WTC11 (cell line): ENCODE measurements around the gene ADCY5. TPM values are rescaled to one million over a fixed set of nuclear protein-coding genes. Genes with fewer than 3 reads are reported as not detected.

ENCODE experiments used
- ATAC-seq: fragments of 200-7000 bp; cut with Tn5 transposase; 2 replicates; pipeline ENCODE4 v1.10.0; 2021; ENCODE audit warnings: mild to moderate bottlenecking, moderate library complexity
- CTCF ChIA-PET: fragments of 300-600 bp; sonication (Branson Sonifier 250); formaldehyde crosslinking; loops from one replicate; lab custom pipeline; 2021; ENCODE audit warnings: antibody characterized with exemption; lab: Charles Lee
- POLR2A ChIA-PET: fragments of 350-600 bp; sonication (Branson Sonifier 250); formaldehyde crosslinking; loops from one replicate; lab custom pipeline; 2021; ENCODE audit warnings: antibody characterized with exemption; lab: Charles Lee
- DNase-seq: peaks from one replicate; pipeline ENCODE4 v3.0.0; 2021; ENCODE audit warnings: low spot score
- H3K27ac Mint-ChIP-seq: 2 replicates; pipeline ENCODE4 v1.8.0; 2021; ENCODE audit warnings: mixed read lengths
- H3K27me3 Mint-ChIP-seq: 2 replicates; pipeline ENCODE4 v1.8.0; 2021; ENCODE audit warnings: low read depth, mild to moderate bottlenecking, moderate library complexity, mixed read lengths
- H3K36me3 Mint-ChIP-seq: 2 replicates; pipeline ENCODE4 v1.8.0; 2021; ENCODE audit warnings: mixed read lengths
- H3K4me1 Mint-ChIP-seq: 2 replicates; pipeline ENCODE4 v1.8.0; 2022; ENCODE audit warnings: mixed read lengths
- H3K4me3 Mint-ChIP-seq: 2 replicates; pipeline ENCODE4 v1.8.0; 2021; ENCODE audit warnings: mild to moderate bottlenecking, moderate library complexity, mixed read lengths
- H3K9me3 Mint-ChIP-seq: 2 replicates; pipeline ENCODE4 v1.8.0; 2021; ENCODE audit warnings: mixed read lengths
- ATF1 ChIP-seq: sonication (generic); formaldehyde crosslinking; IDR thresholded peaks from 2 replicates; pipeline ENCODE4 v1.8.1; 2023; ENCODE audit warnings: mild to moderate bottlenecking, moderate library complexity, missing genetic modification reagents
- CREB1 ChIP-seq: sonication (generic); formaldehyde crosslinking; IDR thresholded peaks from 2 replicates; pipeline ENCODE4 v1.8.0; 2023; ENCODE audit warnings: mild to moderate bottlenecking, missing genetic modification reagents
- ELF4 ChIP-seq: sonication (generic); formaldehyde crosslinking; IDR thresholded peaks from 2 replicates; pipeline ENCODE4 v1.8.1; 2022; ENCODE audit warnings: low read depth, mild to moderate bottlenecking, moderate library complexity, missing genetic modification reagents
- EMX1 ChIP-seq: fragments of 250-450 bp; sonication (Bioruptor Pico); IDR thresholded peaks from 2 replicates; pipeline ENCODE4 v1.8.0; 2021; ENCODE audit warnings: mild to moderate bottlenecking
- ESRRA ChIP-seq: sonication (generic); formaldehyde crosslinking; IDR thresholded peaks from 2 replicates; pipeline ENCODE4 v1.8.1; 2022; ENCODE audit warnings: mild to moderate bottlenecking, missing genetic modification reagents, borderline replicate concordance
- FOXK1 ChIP-seq: sonication (generic); formaldehyde crosslinking; IDR thresholded peaks from 2 replicates; pipeline ENCODE4 v1.8.0; 2022; ENCODE audit warnings: mild to moderate bottlenecking, moderate library complexity, missing genetic modification reagents
- FOXP1 ChIP-seq: sonication (generic); formaldehyde crosslinking; IDR thresholded peaks from 2 replicates; pipeline ENCODE4 v1.8.0; 2022; ENCODE audit warnings: missing genetic modification reagents, mild to moderate bottlenecking, moderate library complexity, borderline replicate concordance
- OVOL2 ChIP-seq: fragments of 250-450 bp; sonication (Bioruptor Pico); IDR thresholded peaks from 2 replicates; pipeline ENCODE4 v1.9.0; 2021; ENCODE audit warnings: mild to moderate bottlenecking, borderline replicate concordance
- RORB ChIP-seq: fragments of 250-450 bp; sonication (Bioruptor Pico); IDR thresholded peaks from 2 replicates; pipeline ENCODE4 v1.9.0; 2021; ENCODE audit warnings: mild to moderate bottlenecking
- SP1 ChIP-seq: sonication (generic); formaldehyde crosslinking; conservative IDR thresholded peaks from 2 replicates; pipeline ENCODE4 v1.8.1; 2022; ENCODE audit warnings: missing genetic modification reagents
- ZNF121 ChIP-seq: sonication (generic); formaldehyde crosslinking; IDR thresholded peaks from 2 replicates; pipeline ENCODE4 v1.8.0; 2023; ENCODE audit warnings: missing genetic modification reagents
- ZNF138 ChIP-seq: sonication (generic); formaldehyde crosslinking; conservative IDR thresholded peaks from 2 replicates; pipeline ENCODE4 v1.8.1; 2022; ENCODE audit warnings: mild to moderate bottlenecking, moderate library complexity, missing genetic modification reagents
- ZNF423 ChIP-seq: fragments of 250-450 bp; sonication (Bioruptor Pico); IDR thresholded peaks from 2 replicates; pipeline ENCODE4 v2.1.2; 2022; ENCODE audit warnings: mild to moderate bottlenecking, moderate library complexity
- ZNF671 ChIP-seq: fragments of 250-450 bp; sonication (Bioruptor Pico); IDR thresholded peaks from 2 replicates; pipeline ENCODE4 v1.8.0; 2021; ENCODE audit warnings: mild to moderate bottlenecking
- total RNA-seq: library from RNA; stranded (reverse); gene quantifications from 3 replicates; pipeline ENCODE4 v1.2.3, GENCODE V29; 2021
- TF ChIP-seq, protein P1 (sequence below): sonication (generic); formaldehyde crosslinking; conservative IDR thresholded peaks from 2 replicates; pipeline ENCODE4 v1.8.1; 2022; ENCODE audit warnings: mild to moderate bottlenecking, missing genetic modification reagents
- TF ChIP-seq, protein P2 (sequence below): sonication (generic); formaldehyde crosslinking; IDR thresholded peaks from 2 replicates; pipeline ENCODE4 v1.8.1; 2023; ENCODE audit warnings: mild to moderate bottlenecking, missing genetic modification reagents, moderate library complexity
- TF ChIP-seq, protein P3 (sequence below): fragments of 250-450 bp; sonication (Bioruptor Pico); conservative IDR thresholded peaks from 2 replicates; pipeline ENCODE4 v1.9.0; 2021; ENCODE audit warnings: mild to moderate bottlenecking
- TF ChIP-seq, protein P4 (sequence below): sonication (generic); formaldehyde crosslinking; conservative IDR thresholded peaks from 2 replicates; pipeline ENCODE4 v1.8.1; 2023; ENCODE audit warnings: mild to moderate bottlenecking, low read depth, missing genetic modification reagents, moderate library complexity
- TF ChIP-seq, protein P5 (sequence below): sonication (generic); formaldehyde crosslinking; IDR thresholded peaks from 2 replicates; pipeline ENCODE4 v1.8.1; 2023; ENCODE audit warnings: mild to moderate bottlenecking, missing genetic modification reagents
- TF ChIP-seq, protein P6 (sequence below): sonication (generic); formaldehyde crosslinking; IDR thresholded peaks from 2 replicates; pipeline ENCODE4 v1.8.0; 2023; ENCODE audit warnings: missing genetic modification reagents, mild to moderate bottlenecking, borderline replicate concordance

ADCY5 gene
- total RNA-seq, 1 experiment from 2014 or later: 23.5 TPM

DNA sequence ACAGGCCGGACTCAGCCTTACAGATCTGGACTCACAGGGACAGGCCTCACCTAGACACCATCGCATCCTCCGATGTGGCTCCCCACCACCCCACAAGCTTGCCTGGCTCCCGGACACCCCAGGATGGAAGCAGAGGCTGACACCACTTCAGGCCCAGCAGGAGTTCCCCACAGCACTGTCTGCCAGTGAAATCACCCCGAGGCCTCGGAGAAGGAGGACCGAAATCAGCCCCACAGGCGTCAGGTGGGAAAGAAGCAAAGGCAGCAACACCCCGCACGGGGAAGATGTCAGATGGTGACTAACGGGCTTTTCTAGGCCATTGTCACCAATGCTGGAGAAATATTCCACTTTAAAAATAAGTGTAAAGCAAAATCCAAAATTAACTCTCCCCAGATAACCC, 18.6 kb downstream of the ADCY5 start (continued):
- TF ChIP-seq, protein P1, sequence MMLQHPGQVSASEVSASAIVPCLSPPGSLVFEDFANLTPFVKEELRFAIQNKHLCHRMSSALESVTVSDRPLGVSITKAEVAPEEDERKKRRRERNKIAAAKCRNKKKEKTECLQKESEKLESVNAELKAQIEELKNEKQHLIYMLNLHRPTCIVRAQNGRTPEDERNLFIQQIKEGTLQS (CRISPR knock-in tag): no peak
- TF ChIP-seq ZNF121 (CRISPR knock-in tag) (no peak), ZNF671 (no peak), ZNF138 (CRISPR knock-in tag) (no peak), ELF4 (CRISPR knock-in tag) (no peak), ESRRA (CRISPR knock-in tag) (no peak), SP1 (CRISPR knock-in tag) (no peak), OVOL2 (CRISPR knock-in tag) (no peak), ATF1 (CRISPR knock-in tag) (no peak), EMX1 (CRISPR knock-in tag) (no peak), CREB1 (CRISPR knock-in tag) (no peak), RORB (CRISPR knock-in tag) (no peak)
- TF ChIP-seq, protein P2, sequence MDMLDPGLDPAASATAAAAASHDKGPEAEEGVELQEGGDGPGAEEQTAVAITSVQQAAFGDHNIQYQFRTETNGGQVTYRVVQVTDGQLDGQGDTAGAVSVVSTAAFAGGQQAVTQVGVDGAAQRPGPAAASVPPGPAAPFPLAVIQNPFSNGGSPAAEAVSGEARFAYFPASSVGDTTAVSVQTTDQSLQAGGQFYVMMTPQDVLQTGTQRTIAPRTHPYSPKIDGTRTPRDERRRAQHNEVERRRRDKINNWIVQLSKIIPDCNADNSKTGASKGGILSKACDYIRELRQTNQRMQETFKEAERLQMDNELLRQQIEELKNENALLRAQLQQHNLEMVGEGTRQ (CRISPR knock-in tag): no peak
- TF ChIP-seq, protein P3, sequence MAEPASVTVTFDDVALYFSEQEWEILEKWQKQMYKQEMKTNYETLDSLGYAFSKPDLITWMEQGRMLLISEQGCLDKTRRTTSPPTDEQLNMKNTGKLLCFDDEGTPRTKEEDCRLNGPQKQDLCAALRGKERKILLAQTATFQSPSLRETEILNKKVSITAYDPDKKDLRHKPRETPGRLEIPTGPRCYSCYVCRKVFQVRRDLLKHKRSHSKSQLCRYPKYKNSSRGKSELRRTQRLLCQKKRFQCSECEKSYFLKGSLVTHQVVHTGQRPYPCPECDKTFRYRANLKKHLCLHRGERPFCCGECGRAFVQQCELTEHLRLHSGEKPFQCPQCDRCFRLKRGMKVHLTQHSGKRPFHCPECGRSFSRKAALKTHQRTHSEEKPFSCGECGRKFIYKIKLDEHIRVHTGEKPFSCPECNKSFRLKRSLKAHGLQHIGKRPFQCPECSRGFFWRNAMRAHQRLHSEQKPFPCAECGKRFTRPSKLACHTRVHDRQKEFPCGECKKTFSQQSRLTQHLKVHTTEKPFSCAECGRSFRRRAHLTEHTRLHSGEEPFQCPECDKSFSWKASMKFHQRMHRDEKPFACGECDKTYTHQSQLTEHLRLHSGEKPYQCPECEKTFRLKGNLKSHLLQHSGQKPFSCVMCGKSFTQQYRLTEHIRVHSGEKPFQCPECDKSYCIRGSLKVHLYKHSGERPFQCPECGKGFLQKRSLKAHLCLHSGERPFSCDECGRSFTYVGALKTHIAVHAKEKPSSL (CRISPR knock-in tag): no peak
- TF ChIP-seq, protein P4, sequence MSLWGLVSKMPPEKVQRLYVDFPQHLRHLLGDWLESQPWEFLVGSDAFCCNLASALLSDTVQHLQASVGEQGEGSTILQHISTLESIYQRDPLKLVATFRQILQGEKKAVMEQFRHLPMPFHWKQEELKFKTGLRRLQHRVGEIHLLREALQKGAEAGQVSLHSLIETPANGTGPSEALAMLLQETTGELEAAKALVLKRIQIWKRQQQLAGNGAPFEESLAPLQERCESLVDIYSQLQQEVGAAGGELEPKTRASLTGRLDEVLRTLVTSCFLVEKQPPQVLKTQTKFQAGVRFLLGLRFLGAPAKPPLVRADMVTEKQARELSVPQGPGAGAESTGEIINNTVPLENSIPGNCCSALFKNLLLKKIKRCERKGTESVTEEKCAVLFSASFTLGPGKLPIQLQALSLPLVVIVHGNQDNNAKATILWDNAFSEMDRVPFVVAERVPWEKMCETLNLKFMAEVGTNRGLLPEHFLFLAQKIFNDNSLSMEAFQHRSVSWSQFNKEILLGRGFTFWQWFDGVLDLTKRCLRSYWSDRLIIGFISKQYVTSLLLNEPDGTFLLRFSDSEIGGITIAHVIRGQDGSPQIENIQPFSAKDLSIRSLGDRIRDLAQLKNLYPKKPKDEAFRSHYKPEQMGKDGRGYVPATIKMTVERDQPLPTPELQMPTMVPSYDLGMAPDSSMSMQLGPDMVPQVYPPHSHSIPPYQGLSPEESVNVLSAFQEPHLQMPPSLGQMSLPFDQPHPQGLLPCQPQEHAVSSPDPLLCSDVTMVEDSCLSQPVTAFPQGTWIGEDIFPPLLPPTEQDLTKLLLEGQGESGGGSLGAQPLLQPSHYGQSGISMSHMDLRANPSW (CRISPR knock-in tag): no peak

DNA sequence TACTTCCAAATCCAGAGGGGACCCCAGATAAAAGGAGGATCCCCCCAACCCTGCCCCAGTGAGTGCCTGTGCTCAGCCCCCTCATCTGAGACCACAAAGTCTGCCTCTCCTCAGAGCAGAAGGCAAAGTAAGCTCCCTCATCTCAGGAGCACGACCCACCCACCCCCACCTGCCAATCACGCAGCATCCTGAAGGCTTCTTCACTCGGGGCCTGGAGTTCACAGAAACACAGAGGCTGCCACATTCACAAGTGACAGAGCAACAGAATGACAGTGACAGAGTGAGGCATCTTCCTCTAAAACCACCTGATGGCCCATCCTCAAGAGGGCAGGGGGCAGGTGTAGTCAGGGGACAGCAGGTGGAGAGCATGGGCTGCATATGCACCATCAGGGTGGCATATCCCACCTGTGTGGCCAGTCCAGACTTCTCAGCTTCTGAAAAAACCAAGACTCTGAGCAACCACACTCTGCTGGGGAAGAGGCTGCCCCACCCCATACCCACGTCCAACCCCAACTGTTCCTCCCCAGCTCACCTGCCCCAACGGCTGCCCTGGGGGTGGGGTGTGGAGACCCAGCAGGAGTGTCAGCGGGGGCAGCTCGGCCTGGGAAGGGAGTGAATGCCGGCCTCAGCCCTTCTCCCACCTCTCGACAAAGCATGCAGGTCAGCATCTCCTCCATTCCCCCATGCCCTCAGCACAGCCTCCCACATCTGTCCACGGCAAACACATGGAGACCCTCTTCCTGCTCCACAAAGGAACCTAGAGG, 19.3 kb downstream of the ADCY5 start:
- no peak for ATAC-seq
- no peak for DNase-seq
- ChIA-PET CTCF (interaction anchor here (1.0 to 1.8 kb wide), 2 partner anchors 18 to 63 kb away, joined by 3 to 7 read pairs; no protein-coding TSS in a partner anchor), POLR2A (no interaction called here)
- Mint-ChIP-seq H3K27ac (no peak overlapping the region), H3K9me3 (no peaks in the 10 kb centered on the region), H3K4me1 (no peaks in the 10 kb centered on the region), H3K27me3 (no peaks in the 10 kb centered on the region; the same call in 1 of the 2 replicates), H3K4me3 (no peak overlapping the region), H3K36me3 (no peaks in the 10 kb centered on the region)
- TF ChIP-seq, protein P2 (CRISPR knock-in tag): no peak
- TF ChIP-seq CREB1 (CRISPR knock-in tag): no peak
- TF ChIP-seq FOXP1 (CRISPR knock-in tag): no peak
- TF ChIP-seq ZNF138 (CRISPR knock-in tag): no peak
- no peak for TF ChIP-seq ZNF423 (CRISPR knock-in tag)
- TF ChIP-seq ZNF671: no peak
- no peak for TF ChIP-seq FOXK1 (CRISPR knock-in tag)
- TF ChIP-seq, protein P5, sequence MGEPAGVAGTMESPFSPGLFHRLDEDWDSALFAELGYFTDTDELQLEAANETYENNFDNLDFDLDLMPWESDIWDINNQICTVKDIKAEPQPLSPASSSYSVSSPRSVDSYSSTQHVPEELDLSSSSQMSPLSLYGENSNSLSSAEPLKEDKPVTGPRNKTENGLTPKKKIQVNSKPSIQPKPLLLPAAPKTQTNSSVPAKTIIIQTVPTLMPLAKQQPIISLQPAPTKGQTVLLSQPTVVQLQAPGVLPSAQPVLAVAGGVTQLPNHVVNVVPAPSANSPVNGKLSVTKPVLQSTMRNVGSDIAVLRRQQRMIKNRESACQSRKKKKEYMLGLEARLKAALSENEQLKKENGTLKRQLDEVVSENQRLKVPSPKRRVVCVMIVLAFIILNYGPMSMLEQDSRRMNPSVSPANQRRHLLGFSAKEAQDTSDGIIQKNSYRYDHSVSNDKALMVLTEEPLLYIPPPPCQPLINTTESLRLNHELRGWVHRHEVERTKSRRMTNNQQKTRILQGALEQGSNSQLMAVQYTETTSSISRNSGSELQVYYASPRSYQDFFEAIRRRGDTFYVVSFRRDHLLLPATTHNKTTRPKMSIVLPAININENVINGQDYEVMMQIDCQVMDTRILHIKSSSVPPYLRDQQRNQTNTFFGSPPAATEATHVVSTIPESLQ (CRISPR knock-in tag): no peak
- TF ChIP-seq, protein P6, sequence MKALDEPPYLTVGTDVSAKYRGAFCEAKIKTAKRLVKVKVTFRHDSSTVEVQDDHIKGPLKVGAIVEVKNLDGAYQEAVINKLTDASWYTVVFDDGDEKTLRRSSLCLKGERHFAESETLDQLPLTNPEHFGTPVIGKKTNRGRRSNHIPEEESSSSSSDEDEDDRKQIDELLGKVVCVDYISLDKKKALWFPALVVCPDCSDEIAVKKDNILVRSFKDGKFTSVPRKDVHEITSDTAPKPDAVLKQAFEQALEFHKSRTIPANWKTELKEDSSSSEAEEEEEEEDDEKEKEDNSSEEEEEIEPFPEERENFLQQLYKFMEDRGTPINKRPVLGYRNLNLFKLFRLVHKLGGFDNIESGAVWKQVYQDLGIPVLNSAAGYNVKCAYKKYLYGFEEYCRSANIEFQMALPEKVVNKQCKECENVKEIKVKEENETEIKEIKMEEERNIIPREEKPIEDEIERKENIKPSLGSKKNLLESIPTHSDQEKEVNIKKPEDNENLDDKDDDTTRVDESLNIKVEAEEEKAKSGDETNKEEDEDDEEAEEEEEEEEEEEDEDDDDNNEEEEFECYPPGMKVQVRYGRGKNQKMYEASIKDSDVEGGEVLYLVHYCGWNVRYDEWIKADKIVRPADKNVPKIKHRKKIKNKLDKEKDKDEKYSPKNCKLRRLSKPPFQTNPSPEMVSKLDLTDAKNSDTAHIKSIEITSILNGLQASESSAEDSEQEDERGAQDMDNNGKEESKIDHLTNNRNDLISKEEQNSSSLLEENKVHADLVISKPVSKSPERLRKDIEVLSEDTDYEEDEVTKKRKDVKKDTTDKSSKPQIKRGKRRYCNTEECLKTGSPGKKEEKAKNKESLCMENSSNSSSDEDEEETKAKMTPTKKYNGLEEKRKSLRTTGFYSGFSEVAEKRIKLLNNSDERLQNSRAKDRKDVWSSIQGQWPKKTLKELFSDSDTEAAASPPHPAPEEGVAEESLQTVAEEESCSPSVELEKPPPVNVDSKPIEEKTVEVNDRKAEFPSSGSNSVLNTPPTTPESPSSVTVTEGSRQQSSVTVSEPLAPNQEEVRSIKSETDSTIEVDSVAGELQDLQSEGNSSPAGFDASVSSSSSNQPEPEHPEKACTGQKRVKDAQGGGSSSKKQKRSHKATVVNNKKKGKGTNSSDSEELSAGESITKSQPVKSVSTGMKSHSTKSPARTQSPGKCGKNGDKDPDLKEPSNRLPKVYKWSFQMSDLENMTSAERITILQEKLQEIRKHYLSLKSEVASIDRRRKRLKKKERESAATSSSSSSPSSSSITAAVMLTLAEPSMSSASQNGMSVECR (CRISPR knock-in tag): no peak
